ENCODE measurements around the gene TMPRSS2. TPM values are rescaled to one million over a fixed set of nuclear protein-coding genes. Genes with fewer than 3 reads are reported as not detected.
A peak's percentile ranks its signal among the peaks of the same experiment; 100 is the strongest.

The TMPRSS2 gene
- total and polyA plus RNA-seq, 12 donors: under 0.01 to 0.61 (median 0.17) TPM; not detected in 7

DNA sequence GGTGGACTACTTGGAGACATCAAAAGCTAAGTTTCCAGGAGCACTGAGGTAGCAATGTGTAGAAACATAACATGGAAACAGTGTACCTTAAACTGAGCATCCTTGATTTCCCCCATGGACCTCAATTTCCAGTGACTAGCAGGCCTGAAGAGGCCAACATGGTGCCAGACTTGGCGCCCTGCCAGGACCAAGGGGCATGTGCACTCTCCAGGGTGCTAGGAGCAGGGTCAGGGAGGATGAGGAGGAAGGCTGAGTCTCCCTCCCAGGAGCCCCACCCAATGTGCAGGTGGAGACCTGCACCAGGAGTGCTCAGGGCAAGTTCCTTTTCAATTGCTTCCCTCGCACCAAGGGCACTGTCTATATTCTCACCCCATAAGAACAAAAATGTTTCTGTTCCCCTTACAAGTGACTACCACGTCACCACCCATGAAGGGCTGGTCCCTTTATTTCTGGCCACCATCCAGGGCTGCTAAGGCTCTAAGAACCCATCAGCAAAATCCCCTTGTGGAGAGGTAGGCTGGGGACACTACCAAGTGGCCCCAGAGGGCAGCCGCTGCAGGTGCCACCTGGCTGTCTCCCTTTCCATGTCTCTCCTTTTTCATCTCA is 42.7 kb downstream of the TMPRSS2 start:
- no peak for DNase-seq
- no peak for TF ChIP-seq POLR2A (IDR thresholded peaks at IDR 0.05)
- TF ChIP-seq, protein P1, sequence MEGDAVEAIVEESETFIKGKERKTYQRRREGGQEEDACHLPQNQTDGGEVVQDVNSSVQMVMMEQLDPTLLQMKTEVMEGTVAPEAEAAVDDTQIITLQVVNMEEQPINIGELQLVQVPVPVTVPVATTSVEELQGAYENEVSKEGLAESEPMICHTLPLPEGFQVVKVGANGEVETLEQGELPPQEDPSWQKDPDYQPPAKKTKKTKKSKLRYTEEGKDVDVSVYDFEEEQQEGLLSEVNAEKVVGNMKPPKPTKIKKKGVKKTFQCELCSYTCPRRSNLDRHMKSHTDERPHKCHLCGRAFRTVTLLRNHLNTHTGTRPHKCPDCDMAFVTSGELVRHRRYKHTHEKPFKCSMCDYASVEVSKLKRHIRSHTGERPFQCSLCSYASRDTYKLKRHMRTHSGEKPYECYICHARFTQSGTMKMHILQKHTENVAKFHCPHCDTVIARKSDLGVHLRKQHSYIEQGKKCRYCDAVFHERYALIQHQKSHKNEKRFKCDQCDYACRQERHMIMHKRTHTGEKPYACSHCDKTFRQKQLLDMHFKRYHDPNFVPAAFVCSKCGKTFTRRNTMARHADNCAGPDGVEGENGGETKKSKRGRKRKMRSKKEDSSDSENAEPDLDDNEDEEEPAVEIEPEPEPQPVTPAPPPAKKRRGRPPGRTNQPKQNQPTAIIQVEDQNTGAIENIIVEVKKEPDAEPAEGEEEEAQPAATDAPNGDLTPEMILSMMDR (IDR thresholded peaks at IDR 0.05): no peak
- Histone ChIP-seq H3K4me3 (no peak overlapping the region), H3K27ac (no peak overlapping the region), H3K4me1 (replicated peaks in 1 of 2) (no peaks in the 10 kb centered on the region), H3K27me3 (no peaks in the 10 kb centered on the region), H3K36me3 (replicated peaks in 1 of 2) (no peaks in the 10 kb centered on the region), H3K9me3 (replicated peaks in 1 of 3) (no peaks in the 10 kb centered on the region)
- WGBS, 4 donors: 74 to 88% (median 82%) methylated on average over 4 of the region's 4 CpGs
- intact Hi-C loops (cut with DNase I): loop anchor here in 1 of 2 donors (5.0 kb wide), 1 partner anchor 183 kb away; no protein-coding TSS in a partner anchor

DNA sequence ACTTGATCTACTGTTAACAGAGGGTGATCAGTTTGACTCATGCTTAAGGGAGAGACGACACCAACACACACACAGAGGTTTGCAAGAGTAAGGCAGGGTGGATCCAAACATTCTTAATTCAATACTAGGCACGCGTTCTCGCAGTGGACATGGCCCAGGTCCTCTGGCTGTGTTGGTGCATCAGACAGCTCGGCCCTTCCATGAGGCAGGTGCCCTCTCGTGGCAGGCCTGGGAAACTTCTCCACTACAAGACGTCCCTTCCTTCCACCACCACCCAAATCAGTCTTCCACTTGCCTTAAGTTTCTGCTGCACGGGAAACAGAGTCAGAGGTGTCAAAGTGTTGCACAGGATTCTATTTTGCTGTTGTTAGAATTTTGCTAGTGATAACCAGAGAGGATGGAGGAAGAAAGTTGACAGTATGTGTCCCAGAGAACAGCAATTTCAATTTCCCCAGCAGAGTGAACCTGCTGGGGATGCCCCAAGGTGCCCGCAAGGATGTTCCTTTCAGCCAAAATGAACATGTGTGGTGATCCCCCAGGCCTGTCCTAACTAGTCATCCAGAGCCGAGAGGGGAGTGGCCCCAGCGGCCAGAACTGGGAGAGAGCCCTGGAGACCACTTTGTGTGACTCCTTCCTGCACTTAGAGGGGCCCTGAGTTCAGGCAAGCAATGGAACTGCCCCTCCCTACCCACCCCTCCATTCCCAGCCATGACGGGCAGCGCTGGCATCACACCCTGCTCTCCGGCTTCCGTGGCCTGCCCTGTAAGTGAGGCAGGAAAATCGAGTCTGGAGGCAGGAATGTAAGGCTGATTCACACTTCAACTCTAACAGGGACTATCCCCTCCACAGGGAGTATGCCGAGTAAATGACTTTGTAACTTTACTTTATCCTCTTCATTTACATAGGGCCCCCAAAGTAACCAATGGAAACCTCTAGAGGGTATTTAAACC is 47.1 kb downstream of the TMPRSS2 start:
- 23 to 41% (median 36%) methylated on average over 10 to 17 of the region's 17 CpGs for WGBS, 4 donors
- Histone ChIP-seq H3K4me3 (no peak overlapping the region), H3K27me3 (no peaks in the 10 kb centered on the region), H3K36me3 (replicated peaks in 1 of 2) (no peaks in the 10 kb centered on the region), H3K4me1 (replicated peaks in 1 of 2) (no peaks in the 10 kb centered on the region), H3K27ac (no peak overlapping the region), H3K9me3 (replicated peaks in 1 of 3) (no peaks in the 10 kb centered on the region)
- no peak for TF ChIP-seq POLR2A (IDR thresholded peaks at IDR 0.05)
- TF ChIP-seq, protein P1 (IDR thresholded peaks at IDR 0.05): peak; percentile 62 to 83 (median 82)
- intact Hi-C loops (cut with DNase I): loop anchor here in 1 of 2 donors (2.0 kb wide), 1 partner anchor 178 kb away; no protein-coding TSS in a partner anchor
- DNase-seq: peak; percentile 65 to 86 (median 80)

DNA sequence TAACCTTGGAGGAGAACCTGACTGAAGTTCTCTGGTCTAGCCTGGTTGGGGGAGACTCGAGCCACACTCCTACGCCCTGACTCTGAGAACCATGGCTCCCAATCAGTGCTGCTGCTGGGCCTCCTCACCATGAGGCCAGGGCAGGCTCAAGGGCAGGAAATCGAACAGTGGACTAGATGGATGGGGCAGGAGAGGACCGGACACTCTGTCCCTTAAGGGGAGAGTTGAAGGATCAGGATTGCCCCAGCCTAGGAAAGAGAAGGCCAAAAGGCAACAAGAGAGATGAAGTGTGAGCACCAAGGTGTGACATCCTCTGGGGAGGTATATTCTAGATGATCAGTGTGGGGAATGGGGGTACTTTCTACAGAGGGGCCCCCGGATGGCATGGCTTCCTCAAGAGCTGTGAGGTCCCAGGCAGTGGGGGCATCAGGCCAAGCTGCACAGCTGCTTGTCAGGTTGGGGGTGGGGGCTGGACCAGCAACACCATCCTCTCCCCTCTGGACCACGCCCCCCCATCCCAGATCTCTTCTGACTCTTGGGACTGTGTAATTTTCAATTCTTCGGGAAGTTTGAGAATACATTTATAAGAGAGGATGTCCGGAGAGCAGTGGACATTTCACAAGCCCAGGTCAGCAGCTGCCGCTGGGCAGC is 47.9 kb downstream of the TMPRSS2 start:
- DNase-seq: no peak
- TF ChIP-seq POLR2A (IDR thresholded peaks at IDR 0.05): no peak
- TF ChIP-seq, protein P1 (IDR thresholded peaks at IDR 0.05): no peak
- Histone ChIP-seq H3K4me3 (no peak overlapping the region), H3K4me1 (replicated peaks in 1 of 2) (no peaks in the 10 kb centered on the region), H3K9me3 (replicated peaks in 1 of 3) (no peaks in the 10 kb centered on the region), H3K27me3 (no peaks in the 10 kb centered on the region), H3K27ac (no peak overlapping the region), H3K36me3 (replicated peaks in 1 of 2) (no peaks in the 10 kb centered on the region)
- 83 to 92% (median 85%) methylated on average over 8 to 9 of the region's 9 CpGs for WGBS, 4 donors
- intact Hi-C loops (cut with DNase I): loop anchor here in 1 of 2 donors (2.0 kb wide), 1 partner anchor 177 kb away; no protein-coding TSS in a partner anchor

DNA sequence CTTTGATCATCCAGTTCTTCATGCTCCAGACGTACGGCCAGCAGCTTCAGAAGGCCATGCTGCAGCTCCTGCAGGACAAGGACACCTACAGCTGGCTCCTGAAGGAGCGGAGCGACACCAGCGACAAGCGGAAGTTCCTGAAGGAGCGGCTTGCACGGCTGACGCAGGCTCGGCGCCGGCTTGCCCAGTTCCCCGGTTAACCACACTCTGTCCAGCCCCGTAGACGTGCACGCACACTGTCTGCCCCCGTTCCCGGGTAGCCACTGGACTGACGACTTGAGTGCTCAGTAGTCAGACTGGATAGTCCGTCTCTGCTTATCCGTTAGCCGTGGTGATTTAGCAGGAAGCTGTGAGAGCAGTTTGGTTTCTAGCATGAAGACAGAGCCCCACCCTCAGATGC is 49.4 kb downstream of the TMPRSS2 start:
- Histone ChIP-seq H3K27ac (no peak overlapping the region), H3K4me3 (no peak overlapping the region), H3K36me3 (replicated peaks in 1 of 2) (no peaks in the 10 kb centered on the region), H3K27me3 (no peaks in the 10 kb centered on the region), H3K9me3 (replicated peaks in 1 of 3) (no peaks in the 10 kb centered on the region), H3K4me1 (replicated peaks in 1 of 2) (no peaks in the 10 kb centered on the region)
- no peak for DNase-seq
- intact Hi-C loops (cut with DNase I): no loop called here
- 84 to 95% (median 92%) methylated on average over 5 to 22 of the region's 22 CpGs for WGBS, 4 donors
- TF ChIP-seq, protein P1 (IDR thresholded peaks at IDR 0.05): no peak
- no peak for TF ChIP-seq POLR2A (IDR thresholded peaks at IDR 0.05)

Data from adrenal gland (tissue), 12 donors.